ENCODE measurements around the gene DMWD. TPM values are rescaled to one million over a fixed set of nuclear protein-coding genes. Genes with fewer than 3 reads are reported as not detected.
A peak's percentile ranks its signal among the peaks of the same experiment; 100 is the strongest.

The DMWD gene
- total and polyA plus RNA-seq, 2 of the 4 experiments (the other 2 are of a cell fraction), result 9.7 to 28.5 TPM

DNA sequence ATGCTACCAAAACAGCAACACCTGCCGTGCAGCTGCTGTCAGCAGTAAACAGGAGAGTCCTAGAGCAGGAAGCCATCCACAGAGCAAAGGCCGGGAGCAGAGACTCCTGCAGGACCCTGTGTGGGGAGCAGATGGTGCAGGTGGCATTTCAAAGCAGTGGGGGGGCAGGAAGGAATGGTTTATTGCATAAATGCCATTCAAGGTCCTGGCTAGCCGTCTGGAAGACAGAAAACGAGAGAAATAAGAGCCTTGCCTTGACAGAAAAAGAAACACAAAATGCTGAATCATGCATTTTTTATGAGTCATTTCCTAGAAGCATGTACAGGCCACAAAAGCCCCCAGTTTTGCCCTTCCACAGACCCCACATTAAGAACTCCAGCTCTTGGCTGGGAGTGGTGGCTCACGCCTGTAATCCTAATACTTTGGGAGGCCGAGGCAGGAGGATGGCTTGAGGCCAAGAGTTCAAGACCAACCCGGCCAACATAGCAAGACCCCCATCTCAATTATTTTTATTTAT, 17.1 kb upstream of the DMWD start:
- H4K91ac ChIP-seq (ENCODE audit: insufficient read depth, low read depth, low read length), result no peak overlapping the region; the same call in 1 of the 2 replicates
- H3K9me3 ChIP-seq (ENCODE audit: control insufficient read depth, insufficient read depth, low read length), result peaks cover 4% of the 10 kb centered on the region
- ATAC-seq (ENCODE audit: low read depth) (peak; percentile 71), DNase-seq (peak; percentile 83)
- H4K5ac ChIP-seq (ENCODE audit: low read depth, low read length), result no peak overlapping the region; the same call in 1 of the 2 replicates
- H3K9me1 ChIP-seq (ENCODE audit: insufficient read depth, low read length), result peaks cover 8% of the 10 kb centered on the region
- peak overlapping the region; percentile 72 for H2BK120ac ChIP-seq (ENCODE audit: low read depth, low read length)
- no peaks in the 10 kb centered on the region for H3K27me3 ChIP-seq (ENCODE audit: control insufficient read depth, insufficient read depth, low read length)
- no peak overlapping the region for H2AK5ac ChIP-seq (ENCODE audit: low read depth, low read length)
- CTCF ChIA-PET, result interaction anchor here (0.7 kb wide), 1 partner anchor 10 kb away, joined by 3 read pairs; no protein-coding TSS in a partner anchor
- H3K36me3 ChIP-seq (ENCODE audit: control insufficient read depth, insufficient read depth, low read length), result peaks cover 3% of the 10 kb centered on the region; the same call in 1 of the 2 replicates
- peak overlapping the region; percentile 73 for H3K4ac ChIP-seq (ENCODE audit: low read depth, low read length)
- H3K56ac ChIP-seq (ENCODE audit: extremely low read depth, insufficient read depth, low read length), result no peak overlapping the region
- no peak overlapping the region for H3K4me3 ChIP-seq (ENCODE audit: insufficient read depth, low read depth, low read length)
- dilution Hi-C loops (cut with HindIII; ENCODE audit: low sequenced_read_pairs, unreplicated experiment), result no loop called here
- no peak overlapping the region for H2AK9ac ChIP-seq (replicated peaks; ENCODE audit: low read depth, low read length, poor library complexity)
- H3K14ac ChIP-seq (replicated peaks; ENCODE audit: low read depth, low read length), result peak overlapping the region; percentile 34
- peak overlapping the region; percentile 23; the same call in 1 of the 2 replicates for H2BK20ac ChIP-seq (ENCODE audit: low read depth, low read length)
- H2BK15ac ChIP-seq (ENCODE audit: low read depth, low read length), result no peak overlapping the region; the same call in 2 of the 3 replicates
- peak overlapping the region in 1 of 2 experiments; percentile 79; a peak in 1 of 4 replicates for H4K8ac ChIP-seq (ENCODE audit: low read depth in 2 of 2, low read length in 2 of 2)
- POLR2A ChIA-PET (ENCODE audit: unreplicated experiment), result no interaction called here
- no peaks in the 10 kb centered on the region for H3K79me1 ChIP-seq (ENCODE audit: low read depth in 1 of 2, low read length in 2 of 2)
- BruUV-seq (replicated peaks), result no TSS peak
- H3K4me2 ChIP-seq (ENCODE audit: low read depth, low read length), result peak overlapping the region; percentile 44
- H3K18ac ChIP-seq (ENCODE audit: low read depth, low read length), result no peak overlapping the region
- no peak overlapping the region for H3K9ac ChIP-seq (ENCODE audit: low read depth, low read length)
- H4K20me1 ChIP-seq (ENCODE audit: insufficient read depth, low read length), result no peaks in the 10 kb centered on the region
- H3K27ac ChIP-seq (ENCODE audit: insufficient read depth, low read length), result peak overlapping the region; percentile 79; the same call in 1 of the 2 replicates
- in situ Hi-C loops (cut with MboI; ENCODE audit: low sequenced_read_pairs), result no loop called here
- H2AFZ ChIP-seq (replicated peaks; ENCODE audit: low read length, poor library complexity), result peak overlapping the region; percentile 29
- no peak for TF ChIP-seq MAZ (IDR thresholded peaks at IDR 0.05; ENCODE audit: borderline replicate concordance, low read depth, low read length)
- peak; percentile 99 for TF ChIP-seq MAFK (IDR thresholded peaks at IDR 0.05; ENCODE audit: low read depth, low read length)
- TF ChIP-seq FOS (IDR thresholded peaks at IDR 0.05; ENCODE audit: low read depth, low read length), result peak; percentile 75
- TF ChIP-seq RFX5 (IDR thresholded peaks at IDR 0.05; ENCODE audit: low read depth, low read length), result no peak
- TF ChIP-seq CEBPB (IDR thresholded peaks at IDR 0.05; ENCODE audit: low read depth, low read length), result peak; percentile 34; the same call in 1 of the 2 replicates
- peak; percentile 97 for TF ChIP-seq NFE2L2 (IDR thresholded peaks at IDR 0.05; ENCODE audit: low read depth, low read length)
- intact Hi-C loops (cut with micrococcal nuclease), result no loop called here
- peak overlapping the region; percentile 72 for H2BK5ac ChIP-seq (ENCODE audit: low read depth, low read length, poor library complexity, severe bottlenecking)
- peaks cover 10% of the 10 kb centered on the region for H3K4me1 ChIP-seq (ENCODE audit: control insufficient read depth, insufficient read depth, low read length)
- 0% methylated on average over 2 of the region's 7 CpGs; no CpG with 5 or more reads in 1 of the 2 experiments for WGBS, 2 experiments (ENCODE audit: extremely low coverage in 2 of 2, insufficient read length in 1 of 2)
- H3K23ac ChIP-seq (ENCODE audit: low read depth, low read length), result 0 out of 2 replicates have a peak overlapping the region, but pooled peaks have one; percentile 66
